HG03139 (cell line): ENCODE results near the gene COMMD9.
"Not testable (repeated sequence)": the region's sequence is repeated elsewhere in the genome, so short reads cannot be mapped to it uniquely, and the experiment has no call there.

Experiments used
- ATAC-seq: cut with Tn5 transposase; IDR thresholded peaks from one replicate; pipeline ENCODE4 v1.9.1; 2021; ENCODE audit not compliant: unreplicated experiment

Gene COMMD9

GRCh38 chr11:36289226-36289852 lies at the start of gene COMMD9:
Gene COMMD9, minus strand, starts transcription at chr11:36289424. Its CDS starts 12 bp downstream, at chr11:36289412.
- ATAC-seq: peak; percentile 99

- no peak for ATAC-seq
These were observed 44.7 kb upstream of the COMMD9 start for GRCh38 chr11:36333897-36334296.

GRCh38 chr11:36333468-36333867 lies 44.2 kb upstream of the COMMD9 start:
- no peak for ATAC-seq

- ATAC-seq: no peak
These were observed 41.2 kb upstream of the COMMD9 start for GRCh38 chr11:36330411-36330810.

- ATAC-seq: no peak
These were observed 39.9 kb upstream of the COMMD9 start for GRCh38 chr11:36328966-36329673.

- ATAC-seq: no peak
These were observed 37.5 kb upstream of the COMMD9 start for GRCh38 chr11:36326524-36327419.

GRCh38 chr11:36325403-36325802 lies 36.2 kb upstream of the COMMD9 start:
- not testable (repeated sequence) for ATAC-seq

- ATAC-seq: not testable (repeated sequence)
These were observed 35.7 kb upstream of the COMMD9 start for GRCh38 chr11:36324956-36325355.

GRCh38 chr11:36317992-36318391 lies 28.8 kb upstream of the COMMD9 start:
- ATAC-seq: no peak

GRCh38 chr11:36316049-36316448 lies 26.8 kb upstream of the COMMD9 start:
- no peak for ATAC-seq

- no peak for ATAC-seq
These were observed 25.2 kb upstream of the COMMD9 start for GRCh38 chr11:36314434-36314767.

GRCh38 chr11:36313750-36314433 lies 24.7 kb upstream of the COMMD9 start:
- peak; percentile 73 for ATAC-seq

- no peak for ATAC-seq
These were observed 23.6 kb upstream of the COMMD9 start for GRCh38 chr11:36312611-36313472.

- no peak for ATAC-seq
These were observed 22.8 kb upstream of the COMMD9 start for GRCh38 chr11:36311926-36312595.

GRCh38 chr11:36309779-36310178 lies 20.6 kb upstream of the COMMD9 start:
- ATAC-seq: no peak

- no peak for ATAC-seq
These were observed 19.4 kb upstream of the COMMD9 start for GRCh38 chr11:36308577-36308976.

- ATAC-seq: no peak
These were observed 17.7 kb upstream of the COMMD9 start for GRCh38 chr11:36306888-36307287.

- no peak for ATAC-seq
These were observed 15.8 kb upstream of the COMMD9 start for GRCh38 chr11:36305047-36305446.

- ATAC-seq: no peak
These were observed 15.1 kb upstream of the COMMD9 start for GRCh38 chr11:36304351-36304750.

- ATAC-seq: no peak
These were observed 11.4 kb upstream of the COMMD9 start for GRCh38 chr11:36300650-36301049.
